Measurements from ENCODE around the gene RASAL1. TPM values are rescaled to one million over a fixed set of nuclear protein-coding genes. Genes with fewer than 3 reads are reported as not detected.

RASAL1 gene
- total and polyA plus RNA-seq, 2 experiments from 2014 or later = 2.7 to 8.2 TPM

GRCh38 chr12:113073586-113073985 is 62.0 kb downstream of the RASAL1 start (continued):
- TF ChIP-seq NANOG (IDR thresholded peaks at IDR 0.05; ENCODE audit: borderline replicate concordance) (no peak), CREB1 (CRISPR knock-in tag; IDR thresholded peaks at IDR 0.05; ENCODE audit: low read depth) (no peak), ZNF331 (CRISPR knock-in tag; IDR thresholded peaks at IDR 0.05; ENCODE audit: low read depth) (no peak), STAT1 (IDR thresholded peaks at IDR 0.05; ENCODE audit: unreplicated experiment) (no peak), EZH2phosphoT487 (IDR thresholded peaks at IDR 0.05; ENCODE audit: unreplicated experiment) (no peak), ZNF114 (CRISPR knock-in tag; IDR thresholded peaks at IDR 0.05) (no peak), POLR2AphosphoS5 (IDR thresholded peaks at IDR 0.05; ENCODE audit: low read depth) (no peak), EZH2 (IDR thresholded peaks at IDR 0.05; ENCODE audit: low read depth, unreplicated experiment) (no peak), CTCF (conservative IDR thresholded peaks at IDR 0.05; ENCODE audit: low read depth in 2 of 2) (no peak), ETS1 (IDR thresholded peaks at IDR 0.05) (no peak)

GRCh38 chr12:113072136-113072535 is 63.4 kb downstream of the RASAL1 start:
- H3K27me3 Mint-ChIP-seq (ENCODE audit: insufficient read depth, low read depth, poor library complexity) = peaks cover 11% of the 10 kb centered on the region
- Histone ChIP-seq H3K4me3 (no peak overlapping the region), H3K27ac (ENCODE audit: low read depth) (no peak overlapping the region), H3F3A (replicated peaks; ENCODE audit: low read depth) (no peaks in the 10 kb centered on the region), H4K20me1 (replicated peaks; ENCODE audit: insufficient read depth) (no peaks in the 10 kb centered on the region), H3K27me3 (ENCODE audit: insufficient read depth) (peaks cover 15% of the 10 kb centered on the region), H3K4me1 (ENCODE audit: insufficient read depth) (peaks cover 1% of the 10 kb centered on the region; the same call in 1 of the 2 replicates), H3K4me2 (no peak overlapping the region), H3K9me2 (ENCODE audit: insufficient read depth) (no peaks in the 10 kb centered on the region), H3K36me3 (ENCODE audit: insufficient read depth) (no peaks in the 10 kb centered on the region), H3K79me2 (replicated peaks; ENCODE audit: insufficient read depth) (no peaks in the 10 kb centered on the region), H2AFZ (no peak overlapping the region)
- H3K27ac Mint-ChIP-seq = no peak overlapping the region
- no peak for ATAC-seq
- DNase-seq (ENCODE audit: low spot score) = no peak
- H3K9me3 Mint-ChIP-seq = no peaks in the 10 kb centered on the region
- no peaks in the 10 kb centered on the region for H3K36me3 Mint-ChIP-seq (ENCODE audit: low read depth)
- TF ChIP-seq ZNF331 (CRISPR knock-in tag; IDR thresholded peaks at IDR 0.05; ENCODE audit: low read depth) (no peak), CREB1 (CRISPR knock-in tag; IDR thresholded peaks at IDR 0.05; ENCODE audit: low read depth) (no peak), ZNF114 (CRISPR knock-in tag; IDR thresholded peaks at IDR 0.05) (no peak), EZH2phosphoT487 (IDR thresholded peaks at IDR 0.05; ENCODE audit: unreplicated experiment) (no peak), ZNF462 (CRISPR knock-in tag; IDR thresholded peaks at IDR 0.05) (no peak), NANOG (IDR thresholded peaks at IDR 0.05; ENCODE audit: borderline replicate concordance) (no peak), ETS1 (IDR thresholded peaks at IDR 0.05) (no peak)
- no peak overlapping the region; the same call in 2 of the 3 replicates for H3K4me3 Mint-ChIP-seq
- peaks cover 39% of the 10 kb centered on the region for H3K4me1 Mint-ChIP-seq

Measured in GM23338 (cell line).